ENCODE data around the gene HDAC11. TPM values are rescaled to one million over a fixed set of nuclear protein-coding genes. Genes with fewer than 3 reads are reported as not detected.

HDAC11 gene
- total RNA-seq, 2 experiments from 2014 or later, result 0.74 to 1.1 TPM

- Histone ChIP-seq H3K27ac (ENCODE audit: low read depth, low read length, poor library complexity, severe bottlenecking) (no peak overlapping the region), H3K9me3 (ENCODE audit: low read length) (no peaks in the 10 kb centered on the region), H3K9me2 (ENCODE audit: insufficient read depth, low read length) (no peaks in the 10 kb centered on the region), H3K4me2 (ENCODE audit: low read length) (no peak overlapping the region), H3K4me3 (ENCODE audit: low read depth, low read length, poor library complexity, severe bottlenecking) (no peak overlapping the region), H2AFZ (ENCODE audit: low read length) (no peak overlapping the region), H4K20me1 (ENCODE audit: insufficient read depth, low read length) (no peaks in the 10 kb centered on the region), H3K4me1 (ENCODE audit: insufficient read depth, low read length, poor library complexity, severe bottlenecking) (peaks cover 6% of the 10 kb centered on the region), H3K79me2 (ENCODE audit: insufficient read depth, low read depth, low read length) (no peaks in the 10 kb centered on the region), H3K36me3 (ENCODE audit: insufficient read depth, low read length) (no peaks in the 10 kb centered on the region)
- CTCF ChIA-PET (ENCODE audit: unreplicated experiment), result interaction anchor here (1.5 kb wide), 1 partner anchor 372 kb away, joined by 5 read pairs; no protein-coding TSS in a partner anchor
- TF ChIP-seq, protein P1, sequence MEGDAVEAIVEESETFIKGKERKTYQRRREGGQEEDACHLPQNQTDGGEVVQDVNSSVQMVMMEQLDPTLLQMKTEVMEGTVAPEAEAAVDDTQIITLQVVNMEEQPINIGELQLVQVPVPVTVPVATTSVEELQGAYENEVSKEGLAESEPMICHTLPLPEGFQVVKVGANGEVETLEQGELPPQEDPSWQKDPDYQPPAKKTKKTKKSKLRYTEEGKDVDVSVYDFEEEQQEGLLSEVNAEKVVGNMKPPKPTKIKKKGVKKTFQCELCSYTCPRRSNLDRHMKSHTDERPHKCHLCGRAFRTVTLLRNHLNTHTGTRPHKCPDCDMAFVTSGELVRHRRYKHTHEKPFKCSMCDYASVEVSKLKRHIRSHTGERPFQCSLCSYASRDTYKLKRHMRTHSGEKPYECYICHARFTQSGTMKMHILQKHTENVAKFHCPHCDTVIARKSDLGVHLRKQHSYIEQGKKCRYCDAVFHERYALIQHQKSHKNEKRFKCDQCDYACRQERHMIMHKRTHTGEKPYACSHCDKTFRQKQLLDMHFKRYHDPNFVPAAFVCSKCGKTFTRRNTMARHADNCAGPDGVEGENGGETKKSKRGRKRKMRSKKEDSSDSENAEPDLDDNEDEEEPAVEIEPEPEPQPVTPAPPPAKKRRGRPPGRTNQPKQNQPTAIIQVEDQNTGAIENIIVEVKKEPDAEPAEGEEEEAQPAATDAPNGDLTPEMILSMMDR (conservative IDR thresholded peaks at IDR 0.05; ENCODE audit: low read length), result no peak
- no peak for TF ChIP-seq EZH2phosphoT487 (IDR thresholded peaks at IDR 0.05; ENCODE audit: borderline replicate concordance, low read depth, low read length)
- intact Hi-C loops (cut with micrococcal nuclease; ENCODE audit: unreplicated experiment), result no loop called here
- POLR2A ChIA-PET, result interaction anchor here (0.6 kb wide), 1 partner anchor 1835 kb away, joined by 4 read pairs; no protein-coding TSS in a partner anchor
- no TSS peak for BruUV-seq (replicated peaks)
- DNase-seq (ENCODE audit: low spot score), result no peak
Observed at GRCh38 chr3:13463618-13464400, 16.3 kb upstream of the HDAC11 start.

DNA sequence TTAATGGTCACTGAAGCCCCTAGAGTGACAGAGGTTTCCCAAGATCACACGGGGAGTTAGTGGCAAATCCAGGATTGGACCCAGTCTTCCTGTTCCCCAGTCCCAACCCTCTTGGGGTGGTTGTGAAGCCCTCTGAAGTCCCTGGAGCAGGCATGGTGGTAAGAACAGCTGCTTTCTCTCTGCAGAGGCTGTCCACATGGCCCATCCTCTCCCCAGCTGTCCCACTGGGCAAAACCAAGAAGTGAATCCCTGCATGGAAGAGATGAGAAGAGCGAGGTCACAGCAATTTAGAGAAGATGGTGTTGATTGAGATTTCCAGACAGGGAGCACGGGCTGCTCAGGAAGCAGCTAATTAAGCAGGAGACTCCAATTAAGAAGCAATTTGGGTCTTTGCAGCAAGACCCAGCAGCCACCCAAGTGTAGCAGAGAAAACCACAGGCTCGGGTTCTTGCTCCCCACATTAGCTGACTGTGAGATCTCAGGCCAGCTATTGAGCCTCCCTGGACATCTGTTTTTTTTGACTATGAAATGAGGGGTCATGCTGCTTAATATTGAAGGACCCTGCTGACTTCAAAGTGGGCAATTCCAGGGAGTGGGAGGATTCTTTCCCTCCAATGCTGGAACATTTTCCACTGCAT lies 14.8 kb upstream of the HDAC11 start:
- intact Hi-C loops (cut with micrococcal nuclease; ENCODE audit: unreplicated experiment), result no loop called here
- POLR2A ChIA-PET, result no interaction called here
- Histone ChIP-seq H3K79me2 (ENCODE audit: insufficient read depth, low read depth, low read length) (no peaks in the 10 kb centered on the region), H3K9me3 (ENCODE audit: low read length) (no peaks in the 10 kb centered on the region), H3K4me2 (ENCODE audit: low read length) (no peak overlapping the region), H3K4me1 (ENCODE audit: insufficient read depth, low read length, poor library complexity, severe bottlenecking) (peaks cover 6% of the 10 kb centered on the region), H3K27ac (ENCODE audit: low read depth, low read length, poor library complexity, severe bottlenecking) (no peak overlapping the region), H3K36me3 (ENCODE audit: insufficient read depth, low read length) (no peaks in the 10 kb centered on the region), H3K9me2 (ENCODE audit: insufficient read depth, low read length) (no peaks in the 10 kb centered on the region), H4K20me1 (ENCODE audit: insufficient read depth, low read length) (no peaks in the 10 kb centered on the region), H2AFZ (ENCODE audit: low read length) (no peak overlapping the region), H3K4me3 (ENCODE audit: low read depth, low read length, poor library complexity, severe bottlenecking) (no peak overlapping the region)
- TF ChIP-seq, protein P1 (conservative IDR thresholded peaks at IDR 0.05; ENCODE audit: low read length), result no peak
- TF ChIP-seq EZH2phosphoT487 (IDR thresholded peaks at IDR 0.05; ENCODE audit: borderline replicate concordance, low read depth, low read length), result no peak
- CTCF ChIA-PET (ENCODE audit: unreplicated experiment), result no interaction called here
- no peak for DNase-seq (ENCODE audit: low spot score)
- no TSS peak for BruUV-seq (replicated peaks)

DNA sequence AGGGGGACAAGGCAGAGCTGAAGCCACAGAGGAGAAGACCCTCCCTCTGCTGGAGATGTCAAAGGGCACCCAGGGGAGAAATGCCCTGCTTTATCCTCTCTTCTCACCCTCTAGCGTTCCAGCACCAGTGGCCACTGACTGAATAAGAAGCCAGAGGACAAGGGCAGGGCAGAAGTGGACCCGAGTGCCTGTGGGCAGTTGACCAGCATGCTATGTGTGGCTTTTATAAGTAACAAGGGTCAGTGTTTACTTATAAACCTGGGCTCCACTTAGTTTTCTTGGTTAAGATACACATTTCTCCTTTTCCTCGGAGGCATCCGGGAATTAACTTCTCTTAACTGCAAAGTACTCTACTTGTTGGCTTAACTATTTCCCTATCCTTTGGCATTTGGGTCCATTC lies 13.3 kb upstream of the HDAC11 start:
- ChIA-PET POLR2A (interaction anchor here (1.1 kb wide), 1 partner anchor 276 kb away, joined by 4 read pairs; no protein-coding TSS in a partner anchor), CTCF (ENCODE audit: unreplicated experiment) (no interaction called here)
- no peak for DNase-seq (ENCODE audit: low spot score)
- Histone ChIP-seq H2AFZ (ENCODE audit: low read length) (no peak overlapping the region), H3K4me3 (ENCODE audit: low read depth, low read length, poor library complexity, severe bottlenecking) (no peak overlapping the region), H4K20me1 (ENCODE audit: insufficient read depth, low read length) (no peaks in the 10 kb centered on the region), H3K4me1 (ENCODE audit: insufficient read depth, low read length, poor library complexity, severe bottlenecking) (no peaks in the 10 kb centered on the region), H3K36me3 (ENCODE audit: insufficient read depth, low read length) (no peaks in the 10 kb centered on the region), H3K27ac (ENCODE audit: low read depth, low read length, poor library complexity, severe bottlenecking) (no peak overlapping the region), H3K79me2 (ENCODE audit: insufficient read depth, low read depth, low read length) (no peaks in the 10 kb centered on the region), H3K9me3 (ENCODE audit: low read length) (no peaks in the 10 kb centered on the region), H3K9me2 (ENCODE audit: insufficient read depth, low read length) (no peaks in the 10 kb centered on the region), H3K4me2 (ENCODE audit: low read length) (no peak overlapping the region)
- TF ChIP-seq, protein P1 (conservative IDR thresholded peaks at IDR 0.05; ENCODE audit: low read length), result no peak
- TF ChIP-seq EZH2phosphoT487 (IDR thresholded peaks at IDR 0.05; ENCODE audit: borderline replicate concordance, low read depth, low read length), result no peak
- intact Hi-C loops (cut with micrococcal nuclease; ENCODE audit: unreplicated experiment), result no loop called here
- no TSS peak for BruUV-seq (replicated peaks)

All from OCI-LY7 (cell line).